ENCODE data around the gene PCNX3. TPM values are rescaled to one million over a fixed set of nuclear protein-coding genes. Genes with fewer than 3 reads are reported as not detected.

The PCNX3 gene
- total RNA-seq, 4 donors from 2014 or later: 38.5 to 59.3 (median 43.6) TPM

DNA sequence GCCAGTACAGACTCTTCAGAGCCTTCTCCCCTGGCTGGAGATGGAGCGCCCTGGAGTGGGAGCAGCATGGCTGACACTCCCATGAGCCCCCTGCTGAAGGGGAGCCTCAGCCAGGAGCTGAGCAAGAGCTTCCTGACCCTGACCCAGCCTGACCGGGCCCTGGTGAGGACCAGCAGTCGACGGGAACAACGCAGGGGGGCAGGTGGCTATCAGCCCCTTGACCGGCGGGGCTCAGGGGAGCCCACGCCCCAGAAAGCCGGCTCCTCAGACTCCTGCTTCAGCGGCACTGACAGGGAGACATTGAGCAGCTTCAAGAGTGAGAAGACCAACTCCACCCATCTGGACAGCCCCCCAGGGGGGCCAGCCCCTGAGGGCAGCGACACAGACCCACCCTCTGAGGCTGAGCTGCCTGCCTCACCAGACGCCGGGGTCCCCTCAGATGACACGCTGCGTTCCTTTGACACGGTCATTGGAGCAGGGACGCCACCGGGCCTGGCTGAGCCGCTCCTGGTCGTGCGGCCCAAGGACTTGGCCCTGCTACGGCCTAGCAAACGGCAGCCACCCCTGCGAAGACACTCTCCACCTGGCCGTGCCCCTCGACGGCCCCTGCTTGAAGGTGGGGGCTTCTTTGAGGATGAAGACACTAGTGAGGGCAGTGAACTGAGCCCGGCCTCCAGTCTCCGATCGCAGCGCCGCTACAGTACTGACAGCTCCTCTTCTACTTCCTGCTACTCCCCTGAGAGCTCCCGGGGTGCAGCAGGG lies 2.6 kb downstream of the PCNX3 start:
- peaks cover 22% of the 10 kb centered on the region for H3K4me1 ChIP-seq
- WGBS: 92% methylated on average over 16 of the region's 33 CpGs
- no peak for DNase-seq (ENCODE audit: low spot score in 2 of 2)
- H3K27me3 ChIP-seq: no peaks in the 10 kb centered on the region
- TF ChIP-seq POLR2A (IDR thresholded peaks at IDR 0.05) (no peak), POLR2AphosphoS5 (IDR thresholded peaks at IDR 0.05) (no peak), EP300 (IDR thresholded peaks at IDR 0.05) (no peak)
- TF ChIP-seq, protein P1, sequence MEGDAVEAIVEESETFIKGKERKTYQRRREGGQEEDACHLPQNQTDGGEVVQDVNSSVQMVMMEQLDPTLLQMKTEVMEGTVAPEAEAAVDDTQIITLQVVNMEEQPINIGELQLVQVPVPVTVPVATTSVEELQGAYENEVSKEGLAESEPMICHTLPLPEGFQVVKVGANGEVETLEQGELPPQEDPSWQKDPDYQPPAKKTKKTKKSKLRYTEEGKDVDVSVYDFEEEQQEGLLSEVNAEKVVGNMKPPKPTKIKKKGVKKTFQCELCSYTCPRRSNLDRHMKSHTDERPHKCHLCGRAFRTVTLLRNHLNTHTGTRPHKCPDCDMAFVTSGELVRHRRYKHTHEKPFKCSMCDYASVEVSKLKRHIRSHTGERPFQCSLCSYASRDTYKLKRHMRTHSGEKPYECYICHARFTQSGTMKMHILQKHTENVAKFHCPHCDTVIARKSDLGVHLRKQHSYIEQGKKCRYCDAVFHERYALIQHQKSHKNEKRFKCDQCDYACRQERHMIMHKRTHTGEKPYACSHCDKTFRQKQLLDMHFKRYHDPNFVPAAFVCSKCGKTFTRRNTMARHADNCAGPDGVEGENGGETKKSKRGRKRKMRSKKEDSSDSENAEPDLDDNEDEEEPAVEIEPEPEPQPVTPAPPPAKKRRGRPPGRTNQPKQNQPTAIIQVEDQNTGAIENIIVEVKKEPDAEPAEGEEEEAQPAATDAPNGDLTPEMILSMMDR (IDR thresholded peaks at IDR 0.05): no peak
- no peaks in the 10 kb centered on the region for H3K9me3 ChIP-seq
- H3K36me3 ChIP-seq: peaks cover 59% of the 10 kb centered on the region
- H3K27ac ChIP-seq: no peak overlapping the region
- no peak overlapping the region for H3K4me3 ChIP-seq

DNA sequence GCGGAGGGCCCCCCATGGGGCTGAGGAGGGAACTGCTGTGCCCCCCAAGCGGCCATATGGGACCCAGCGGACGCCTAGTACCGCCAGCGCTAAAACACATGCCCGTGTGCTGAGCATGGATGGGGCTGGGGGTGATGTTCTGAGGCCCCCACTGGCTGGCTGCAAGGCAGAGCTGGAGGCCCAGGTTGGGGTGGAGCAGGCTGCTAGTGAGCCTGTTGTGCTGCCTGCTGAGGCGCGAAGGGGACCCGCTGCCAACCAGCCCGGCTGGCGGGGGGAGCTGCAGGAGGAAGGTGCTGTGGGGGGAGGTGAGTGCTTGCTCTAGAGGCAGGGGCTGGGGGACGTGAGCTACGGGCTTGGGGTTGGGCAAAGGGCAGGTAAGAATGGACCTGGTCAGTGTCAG lies 3.2 kb downstream of the PCNX3 start:
- WGBS: 87% methylated on average over 7 of the region's 14 CpGs
- Histone ChIP-seq H3K27me3 (no peaks in the 10 kb centered on the region), H3K4me1 (peaks cover 17% of the 10 kb centered on the region), H3K4me3 (no peak overlapping the region), H3K9me3 (no peaks in the 10 kb centered on the region), H3K36me3 (peaks cover 65% of the 10 kb centered on the region), H3K27ac (no peak overlapping the region)
- TF ChIP-seq POLR2AphosphoS5 (IDR thresholded peaks at IDR 0.05): no peak
- no peak for TF ChIP-seq EP300 (IDR thresholded peaks at IDR 0.05)
- TF ChIP-seq, protein P1 (IDR thresholded peaks at IDR 0.05): no peak
- no peak for TF ChIP-seq POLR2A (IDR thresholded peaks at IDR 0.05)
- DNase-seq (ENCODE audit: low spot score in 2 of 2): no peak

DNA sequence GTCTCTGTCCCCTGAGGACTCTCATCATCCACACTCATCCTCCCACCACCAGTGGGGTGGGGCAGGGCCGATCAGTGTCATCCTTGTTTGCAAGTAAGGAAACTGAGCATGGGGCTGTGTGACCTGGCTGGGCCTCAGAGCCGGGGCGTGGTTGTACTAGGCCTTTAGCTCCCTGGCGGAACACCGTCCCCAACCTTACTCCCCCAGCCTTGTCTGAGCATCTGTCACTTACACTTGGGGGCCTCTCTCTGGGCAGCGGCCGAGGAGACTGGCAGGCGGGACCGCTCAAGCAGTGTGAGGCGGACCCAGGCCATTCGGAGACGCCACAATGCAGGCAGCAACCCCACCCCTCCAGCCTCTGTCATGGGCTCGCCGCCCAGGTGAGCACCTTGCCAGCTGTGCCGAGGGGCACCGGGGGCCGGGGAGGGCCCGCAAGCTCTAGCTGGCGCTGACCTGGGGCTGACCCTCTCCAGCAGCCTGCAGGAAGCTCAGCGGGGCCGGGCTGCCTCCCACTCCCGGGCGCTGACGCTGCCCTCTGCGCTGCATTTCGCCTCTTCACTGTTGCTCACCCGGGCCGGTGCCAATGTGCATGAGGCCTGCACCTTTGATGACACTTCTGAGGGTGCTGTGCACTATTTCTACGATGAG lies 3.8 kb downstream of the PCNX3 start:
- H3K27ac ChIP-seq: no peak overlapping the region
- TF ChIP-seq, protein P1 (IDR thresholded peaks at IDR 0.05): no peak
- TF ChIP-seq POLR2AphosphoS5 (IDR thresholded peaks at IDR 0.05) (no peak), POLR2A (IDR thresholded peaks at IDR 0.05) (no peak)
- 92% methylated on average over 19 of the region's 29 CpGs for WGBS
- peaks cover 71% of the 10 kb centered on the region for H3K36me3 ChIP-seq
- H3K4me1 ChIP-seq: peaks cover 15% of the 10 kb centered on the region
- H3K4me3 ChIP-seq: no peak overlapping the region
- DNase-seq (ENCODE audit: low spot score in 2 of 2): no peak
- H3K9me3 ChIP-seq: no peaks in the 10 kb centered on the region
- no peaks in the 10 kb centered on the region for H3K27me3 ChIP-seq

DNA sequence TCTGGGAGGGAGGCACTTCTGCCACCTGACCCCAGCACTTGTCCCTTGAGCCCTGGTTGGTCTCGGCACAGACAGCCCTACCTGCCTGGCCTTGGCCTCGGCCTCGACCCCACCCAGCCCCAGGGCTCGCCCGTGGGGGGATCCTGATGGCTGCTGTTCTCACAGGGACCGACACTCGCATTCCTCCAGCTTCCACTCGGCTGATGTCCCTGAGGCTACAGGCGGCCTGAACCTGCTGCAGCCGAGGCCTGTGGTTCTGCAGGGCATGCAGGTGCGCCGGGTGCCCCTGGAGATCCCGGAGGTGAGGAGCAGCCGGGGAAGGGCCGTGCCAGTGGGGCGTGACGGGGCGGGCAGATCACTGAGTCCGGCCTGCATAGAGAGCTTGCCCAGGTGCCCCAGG lies 5.1 kb downstream of the PCNX3 start:
- peaks cover 15% of the 10 kb centered on the region for H3K4me1 ChIP-seq

DNA sequence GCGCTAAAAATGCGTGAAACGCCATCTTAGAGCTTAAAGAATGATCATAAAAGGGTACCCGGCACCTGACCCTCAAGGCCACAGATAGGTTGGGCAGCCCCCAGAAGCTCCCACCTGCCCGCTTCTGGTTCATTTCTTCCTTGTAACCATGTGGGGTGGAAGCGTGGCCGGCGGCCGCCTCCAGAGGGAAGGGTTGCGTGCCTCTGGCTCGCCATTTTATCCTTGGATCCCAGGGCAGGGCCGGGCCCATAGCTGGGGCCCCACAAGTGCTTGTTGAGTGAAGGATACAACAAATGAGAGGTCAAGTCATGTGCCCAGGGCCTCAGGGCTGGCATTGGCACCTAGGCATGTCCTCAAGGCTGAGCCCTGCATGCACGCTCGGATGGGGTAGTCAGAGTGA lies 5.9 kb downstream of the PCNX3 start:
- no peak for DNase-seq (ENCODE audit: low spot score in 2 of 2)
- Histone ChIP-seq H3K4me3 (no peak overlapping the region), H3K36me3 (peaks cover 91% of the 10 kb centered on the region), H3K9me3 (no peaks in the 10 kb centered on the region), H3K27ac (no peak overlapping the region), H3K4me1 (peaks cover 11% of the 10 kb centered on the region), H3K27me3 (no peaks in the 10 kb centered on the region)
- TF ChIP-seq POLR2AphosphoS5 (IDR thresholded peaks at IDR 0.05): no peak
- TF ChIP-seq POLR2A (IDR thresholded peaks at IDR 0.05): no peak
- no peak for TF ChIP-seq EP300 (IDR thresholded peaks at IDR 0.05)
- TF ChIP-seq, protein P1 (IDR thresholded peaks at IDR 0.05): no peak
- 93% methylated on average over 12 of the region's 14 CpGs for WGBS

More for the DNA sequence above, 5.1 kb downstream of the PCNX3 start:
- 93% methylated on average over 5 of the region's 19 CpGs for whole genome bisulfite sequencing
- H3K4me3 ChIP-seq: no peak overlapping the region
- no peaks in the 10 kb centered on the region for H3K27me3 ChIP-seq
- TF ChIP-seq POLR2AphosphoS5 (IDR thresholded peaks at IDR 0.05) (no peak), POLR2A (IDR thresholded peaks at IDR 0.05) (no peak), EP300 (IDR thresholded peaks at IDR 0.05) (no peak)
- TF ChIP-seq, protein P1 (IDR thresholded peaks at IDR 0.05): no peak
- no peak for DNase-seq (ENCODE audit: low spot score in 2 of 2)
- H3K27ac ChIP-seq: no peak overlapping the region
- H3K9me3 ChIP-seq: no peaks in the 10 kb centered on the region
- peaks cover 84% of the 10 kb centered on the region for H3K36me3 ChIP-seq
